ENCODE results near the gene PGBD5.

GRCh38 chr1:230423261-230423660 lies 2.9 kb downstream of the PGBD5 start:
- TF ChIP-seq CTCF (optimal IDR thresholded peaks at IDR 0.05 in 1 of 3, IDR thresholded peaks at IDR 0.05 in 1 of 3, conservative IDR thresholded peaks at IDR 0.05 in 1 of 3; ENCODE audit: extremely low read depth in 1 of 3, insufficient read depth in 2 of 3, low read length in 3 of 3) (no peak), EZH2 (IDR thresholded peaks at IDR 0.05; ENCODE audit: low read length) (no peak)

Measured in keratinocyte (primary cell).